Activated CD4-positive, CD25-positive, alpha-beta regulatory T cell treated with anti-CD3 and anti-CD28 coated beads, Interleukin-2, amount 50 U/mL, for 16 hours (primary cell): Measurements from ENCODE around the gene TMEM174.

Experiments
- DNase-seq: peaks from one replicate; pipeline ENCODE4 v3.0.0-alpha.2; 2020; ENCODE audit warnings: low read depth, low spot score

Gene TMEM174

GRCh38 chr5:73222173-73222572 lies 49.2 kb downstream of the TMEM174 start:
- DNase-seq, result no peak
